T1000 (cell line): Measurements from ENCODE around the gene ATG9B.
"Not testable (repeated sequence)": the region's sequence is repeated elsewhere in the genome, so short reads cannot be mapped to it uniquely, and the experiment has no call there.

ENCODE experiments used
- DNase-seq: peaks from one replicate; lab custom pipeline; 2025; ENCODE audit warnings: mixed read lengths; lab: John Stamatoyannopoulos, UW

Gene ATG9B

GRCh38 chr7:151057989-151058780 lies 33.9 kb upstream of the ATG9B start:
- peak; percentile 95 for DNase-seq

GRCh38 chr7:151057506-151057988 lies 33.3 kb upstream of the ATG9B start, which contains the start of gene CDK5:
CDK5 (minus strand) TSS chr7:151057897; CDS start chr7:151057848, 49 bp downstream.
- DNase-seq: no peak

- no peak for DNase-seq
Measured at GRCh38 chr7:151056666-151057505, 32.6 kb upstream of the ATG9B start.

- DNase-seq: no peak
Measured at GRCh38 chr7:151056283-151056665, 32.0 kb upstream of the ATG9B start.

GRCh38 chr7:151053751-151054150 lies 29.5 kb upstream of the ATG9B start:
- no peak for DNase-seq

GRCh38 chr7:151053096-151053495 lies 28.8 kb upstream of the ATG9B start:
- DNase-seq: no peak

- DNase-seq: no peak
Measured at GRCh38 chr7:151051108-151051507, 26.8 kb upstream of the ATG9B start.

- no peak for DNase-seq
Measured at GRCh38 chr7:151048911-151049463, 24.7 kb upstream of the ATG9B start.

- no peak for DNase-seq
Measured at GRCh38 chr7:151047976-151048815, 23.9 kb upstream of the ATG9B start, which contains the start of gene ASIC3. ASIC3 (plus strand) TSS chr7:151048531; CDS start chr7:151048886, 355 bp downstream.

GRCh38 chr7:151046603-151047573 lies 22.6 kb upstream of the ATG9B start:
- DNase-seq: peak; percentile 48

GRCh38 chr7:151045967-151046366 lies 21.7 kb upstream of the ATG9B start:
- no peak for DNase-seq

GRCh38 chr7:151045262-151045661 lies 21.0 kb upstream of the ATG9B start:
- no peak for DNase-seq

- DNase-seq: no peak
Measured at GRCh38 chr7:151043959-151044358, 19.7 kb upstream of the ATG9B start.

- DNase-seq: not testable (repeated sequence)
Measured at GRCh38 chr7:151043449-151043848, 19.2 kb upstream of the ATG9B start.

- DNase-seq: no peak
Measured at GRCh38 chr7:151040616-151041375, 16.5 kb upstream of the ATG9B start.

- no peak for DNase-seq
Measured at GRCh38 chr7:151039850-151040548, 15.7 kb upstream of the ATG9B start.

GRCh38 chr7:151038951-151039849 lies 14.9 kb upstream of the ATG9B start:
- DNase-seq: peak; percentile 84

- DNase-seq: no peak
Measured at GRCh38 chr7:151035902-151036301, 11.6 kb upstream of the ATG9B start.
